NCI-H446 treated with DMSO at 0.1 percent for 48 hours (cell line): ENCODE results near the gene EFHC1.
A peak's percentile ranks its signal among the peaks of the same experiment; 100 is the strongest.
"Not testable (repeated sequence)": the region's sequence is repeated elsewhere in the genome, so short reads cannot be mapped to it uniquely, and the experiment has no call there.

ENCODE experiments used
- DNase-seq: peaks from one replicate; lab custom pipeline; 2025; lab: John Stamatoyannopoulos, UW

EFHC1 gene

DNA sequence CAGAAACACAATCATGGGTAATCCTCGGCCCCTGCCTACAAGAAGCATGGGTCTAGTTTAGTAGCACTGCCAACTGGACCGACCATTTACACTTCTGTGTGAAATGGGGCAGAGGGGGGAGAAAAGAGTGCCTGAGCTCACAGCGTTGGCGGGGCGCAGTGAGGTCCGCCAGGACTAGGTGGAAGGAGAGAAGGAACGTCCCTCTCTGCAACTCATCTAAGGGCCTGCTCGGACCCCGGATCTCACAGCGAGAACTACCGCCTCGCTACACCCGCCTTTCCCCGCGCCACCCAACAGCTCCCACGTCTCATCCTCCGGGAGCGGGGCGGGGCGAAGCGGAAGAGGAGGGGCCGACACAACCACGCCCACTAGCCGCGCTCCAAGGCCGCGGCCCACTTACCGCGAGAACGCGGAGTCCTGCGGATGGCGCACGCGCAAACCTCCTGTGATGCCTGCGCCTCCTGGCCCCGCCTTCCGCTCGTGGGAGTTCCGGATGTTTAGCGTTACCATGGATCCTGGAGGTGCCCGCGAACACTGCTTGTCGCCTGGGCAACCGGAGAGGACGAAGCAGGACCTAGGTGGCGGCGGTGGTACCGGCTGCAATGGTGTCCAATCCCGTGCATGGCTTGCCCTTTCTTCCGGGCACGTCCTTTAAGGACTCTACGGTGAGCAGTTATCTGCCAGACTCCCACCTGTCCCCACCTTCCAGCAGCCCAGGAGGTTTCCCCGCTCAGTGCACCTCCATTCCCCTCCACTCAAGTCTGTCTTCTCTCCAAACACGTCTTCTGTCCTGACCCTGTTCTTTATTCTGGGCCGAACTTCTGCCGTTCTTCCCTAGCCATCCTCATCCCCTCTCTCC, at the start of gene EFHC1:
TSS of gene EFHC1 (plus strand) at position 534 of the 859 bp plus-strand sequence. CDS start at position 603, 69 bp downstream.
- DNase-seq = peak; percentile 94

- no peak for DNase-seq
These were observed 48.4 kb upstream of the EFHC1 start for GRCh38 chr6:52371656-52372191.

DNA sequence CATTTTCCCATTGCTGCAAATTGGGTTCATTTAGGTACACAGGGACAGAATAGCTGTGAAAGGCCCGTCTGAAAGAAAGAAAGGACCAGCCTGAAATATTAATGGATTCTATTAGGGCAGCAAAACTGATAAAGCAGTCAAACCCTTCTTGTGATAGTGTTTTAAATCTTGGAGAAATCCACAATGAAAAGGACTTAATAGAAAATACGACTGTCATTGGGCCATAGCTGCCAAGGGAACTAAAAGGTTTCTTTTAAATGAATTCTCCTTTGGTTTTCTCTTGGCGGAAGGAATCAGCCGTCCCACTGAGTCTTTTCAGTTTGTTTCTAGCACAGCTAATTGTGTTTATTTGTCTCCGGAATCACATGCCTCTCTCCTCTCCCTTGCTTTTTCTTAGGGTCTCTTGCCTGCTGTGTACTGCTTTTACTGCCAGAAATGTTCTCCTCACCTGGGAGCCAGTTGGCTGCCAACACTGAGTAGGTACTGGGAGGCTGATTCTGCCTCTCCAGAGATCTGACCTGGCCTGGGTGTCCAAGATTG, 46.9 kb upstream of the EFHC1 start:
- no peak for DNase-seq

DNA sequence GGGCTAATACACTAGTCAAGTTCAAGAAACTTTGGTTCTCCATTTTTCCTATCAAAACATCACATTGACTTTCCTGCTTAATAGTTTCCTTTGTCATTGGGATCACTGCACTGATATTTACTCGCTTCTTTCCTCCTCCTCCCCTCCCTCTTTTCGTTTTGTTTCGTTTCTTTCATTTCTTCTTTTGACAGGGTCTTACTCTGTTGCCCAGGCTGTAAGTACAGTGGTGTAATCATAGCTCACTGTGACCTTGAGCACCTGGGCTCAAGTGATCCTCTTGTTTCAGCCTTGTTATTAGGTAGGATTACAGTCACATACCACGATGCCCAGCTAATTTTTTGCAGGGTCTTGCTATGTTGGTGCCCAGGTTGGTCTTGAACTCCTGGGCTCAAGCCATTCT, 45.9 kb upstream of the EFHC1 start:
- DNase-seq = no peak

DNA sequence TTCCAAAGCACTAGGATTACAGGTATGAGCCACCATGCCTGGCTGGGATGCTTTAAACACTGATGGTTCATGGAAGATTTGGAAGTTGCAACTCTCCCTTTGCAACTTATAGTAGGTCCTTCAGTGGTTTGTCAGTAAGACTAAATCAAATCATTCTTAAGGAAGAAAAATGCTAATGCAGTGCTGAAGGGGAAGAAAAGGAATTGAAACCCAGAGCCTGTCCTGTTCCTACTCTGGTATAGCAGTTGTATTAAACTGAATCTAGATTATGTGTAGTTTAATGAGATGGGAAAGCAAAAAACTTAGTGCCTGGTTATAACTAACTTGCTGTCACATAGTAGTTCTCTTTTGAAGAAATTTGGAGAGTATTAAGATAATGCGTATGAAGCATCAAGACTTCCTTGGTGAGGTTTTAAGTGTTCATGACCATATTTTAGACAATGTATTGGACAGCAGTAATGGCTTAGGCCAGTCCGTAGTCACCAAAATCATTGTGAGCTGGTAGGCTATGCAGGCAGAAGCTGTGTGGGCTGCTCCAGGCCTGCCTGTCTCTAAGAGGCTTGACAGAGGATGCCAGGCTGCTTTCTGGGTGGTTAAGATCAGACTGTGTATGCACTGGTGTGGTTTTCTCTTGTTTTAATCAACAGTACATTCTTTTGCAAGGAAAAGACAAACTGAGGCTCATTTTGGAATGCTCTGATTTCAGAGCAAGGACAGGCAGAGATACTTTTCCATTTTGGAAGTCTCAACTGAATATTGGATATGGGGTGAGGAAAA, 44.2 kb upstream of the EFHC1 start:
- no peak for DNase-seq

DNA sequence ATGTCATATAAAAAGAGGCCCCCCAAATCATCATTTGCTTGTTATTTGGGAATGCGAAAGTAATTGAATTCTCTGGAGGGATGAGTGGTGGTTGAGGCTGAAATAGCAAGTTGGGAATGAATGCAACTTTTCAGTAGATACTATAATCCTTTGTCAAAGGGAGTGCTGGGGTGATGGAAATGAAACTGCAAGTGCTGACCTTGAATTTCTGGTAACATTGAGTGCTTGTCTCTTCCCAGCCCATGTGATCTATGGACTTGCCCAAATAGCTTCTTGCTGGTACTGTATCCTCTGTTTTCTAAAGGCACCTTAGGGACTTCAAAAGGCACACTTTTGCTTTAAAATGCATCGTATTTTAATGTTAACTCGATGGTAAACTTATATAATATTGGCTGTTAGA, 43.4 kb upstream of the EFHC1 start:
- DNase-seq = no peak

DNA sequence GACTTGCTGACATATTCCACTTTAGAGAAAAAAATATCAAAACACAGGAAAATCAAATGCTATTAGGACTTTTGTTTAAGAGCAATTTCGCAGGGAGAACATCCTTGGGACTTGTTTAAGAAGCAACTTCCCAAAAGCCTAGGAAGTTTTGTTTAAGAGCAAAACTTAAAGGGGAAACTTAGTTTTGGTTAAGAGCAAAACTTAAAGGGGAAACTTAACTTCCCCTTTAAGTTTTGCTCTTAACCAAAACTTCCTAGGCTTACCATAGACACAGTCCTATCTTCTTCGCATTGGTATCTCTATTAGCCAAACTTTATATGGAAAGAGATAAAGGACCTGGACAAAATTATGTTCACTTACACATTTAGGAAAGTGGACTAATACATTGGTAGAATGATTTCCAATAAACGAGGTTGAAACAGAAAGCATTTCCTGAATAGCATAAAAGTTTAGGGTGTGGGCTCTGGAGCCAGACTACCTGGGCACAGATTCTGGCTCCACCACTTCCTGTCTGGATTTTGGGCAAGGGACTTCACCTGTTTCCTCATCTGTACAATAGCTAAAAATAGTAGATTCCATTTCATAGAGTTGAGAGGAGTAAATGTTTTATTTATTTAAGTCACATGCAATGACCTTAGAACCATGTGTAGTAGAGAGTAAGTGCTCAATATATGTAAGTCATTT, 42.5 kb upstream of the EFHC1 start:
- no peak for DNase-seq

DNA sequence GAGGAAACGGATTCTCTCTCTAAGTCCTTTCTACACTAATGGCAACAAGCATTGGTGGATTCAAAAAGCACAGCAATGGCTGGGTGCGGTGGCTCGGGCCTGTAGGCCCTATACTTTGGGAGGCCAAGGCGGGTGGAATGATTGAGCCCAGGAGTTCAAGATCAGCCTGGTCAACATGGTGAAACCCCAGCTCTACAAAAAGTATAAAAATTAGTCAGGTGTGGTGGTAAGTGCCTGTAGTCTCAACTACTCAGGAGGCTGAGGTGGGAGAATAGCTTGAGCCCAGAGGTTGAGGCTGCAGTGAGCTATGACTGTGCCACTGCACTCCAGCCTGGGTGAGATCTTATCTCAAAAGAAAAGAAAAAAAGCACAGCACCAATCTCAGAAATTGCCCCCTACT, 38.9 kb upstream of the EFHC1 start:
- no peak for DNase-seq

DNA sequence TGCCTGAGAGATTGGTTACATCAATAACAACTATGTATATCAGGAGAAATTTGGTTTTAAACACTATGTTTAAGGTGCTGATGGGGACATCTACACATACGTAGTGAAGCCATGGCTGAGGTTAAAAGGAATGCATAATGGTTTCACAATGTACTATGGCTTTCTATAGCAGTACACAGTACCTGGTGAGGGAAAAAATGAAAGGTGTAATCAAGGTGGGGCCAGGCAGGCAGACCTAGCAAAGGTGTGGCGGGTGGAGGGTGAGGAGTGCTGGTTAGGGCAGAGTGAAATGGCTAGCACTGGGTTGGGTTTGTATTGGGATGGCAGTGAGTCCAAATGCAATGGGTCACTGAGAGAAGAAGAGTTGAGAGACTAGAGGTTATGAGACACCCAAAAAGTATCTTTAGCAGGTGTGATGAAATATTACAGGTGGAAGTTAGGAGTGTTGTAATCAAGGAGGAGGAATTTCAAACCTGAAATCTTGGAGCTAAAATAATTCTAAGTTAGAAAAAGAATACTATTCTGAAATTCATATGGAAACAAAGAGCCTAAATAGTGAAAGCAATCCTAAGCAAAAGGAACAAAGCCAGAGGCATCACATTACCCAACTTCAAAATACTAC, 35.9 kb upstream of the EFHC1 start:
- no peak for DNase-seq

- no peak for DNase-seq
These were observed 35.1 kb upstream of the EFHC1 start for GRCh38 chr6:52385074-52385473.

DNA sequence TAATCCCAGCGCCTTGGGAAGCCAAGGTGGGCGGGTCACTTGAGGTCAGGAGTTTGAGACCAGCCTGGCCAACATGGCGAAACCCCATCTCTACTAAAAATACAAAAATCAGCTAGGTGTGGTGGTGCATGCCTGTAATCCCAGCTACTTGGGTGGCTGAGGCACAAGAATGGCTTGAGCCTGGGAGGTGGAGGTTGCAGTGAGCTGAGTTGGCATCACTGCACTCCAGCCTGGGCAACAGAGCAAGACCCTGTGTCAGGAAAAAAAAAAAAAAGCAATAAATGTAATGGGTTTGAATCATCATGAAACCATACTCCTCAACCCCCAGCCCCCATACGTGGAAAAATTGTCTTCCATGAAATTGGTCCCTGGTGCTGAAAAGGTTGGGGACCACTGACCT, 32.0 kb upstream of the EFHC1 start:
- DNase-seq = not testable (repeated sequence)

DNA sequence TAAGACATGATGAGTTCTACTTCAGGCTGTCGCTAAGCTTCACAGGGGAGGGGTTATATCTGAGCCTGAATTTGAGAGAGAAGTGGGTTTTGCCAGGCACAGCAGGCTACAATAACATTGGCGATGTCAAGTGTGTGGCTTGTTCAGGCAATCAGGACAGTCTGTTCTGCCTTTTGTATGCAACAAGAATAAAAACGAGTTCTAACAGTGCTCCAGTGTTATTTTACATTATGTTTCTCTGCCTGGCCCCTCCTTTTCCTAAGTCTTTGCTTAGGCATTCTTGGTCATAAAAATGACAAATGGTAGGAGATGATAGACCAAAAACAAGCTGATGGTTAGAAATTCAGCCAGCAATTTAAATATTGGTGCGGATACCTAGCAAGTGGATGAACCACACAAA, 31.4 kb upstream of the EFHC1 start:
- no peak for DNase-seq

- no peak for DNase-seq
These were observed 30.9 kb upstream of the EFHC1 start for GRCh38 chr6:52389264-52389625.

- DNase-seq = peak; percentile 33
These were observed 30.3 kb upstream of the EFHC1 start for GRCh38 chr6:52389626-52390360.

DNA sequence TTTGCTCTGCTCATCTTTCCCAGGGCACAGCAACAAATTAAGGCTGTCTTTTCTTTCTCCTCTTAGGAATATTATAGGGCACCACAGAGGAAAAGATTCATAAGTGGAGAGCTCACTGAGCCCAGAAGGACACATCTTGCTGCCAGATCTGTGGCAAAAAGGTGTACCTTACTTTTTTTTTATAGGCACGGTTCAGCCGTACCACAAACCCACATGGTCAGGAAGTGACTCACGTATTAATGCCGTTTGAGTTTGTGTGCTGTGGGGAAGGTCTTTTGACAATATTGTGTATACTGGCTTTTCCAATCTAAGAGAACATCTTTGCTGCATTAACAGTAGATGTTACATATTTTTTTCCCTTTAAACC, 29.8 kb upstream of the EFHC1 start:
- no peak for DNase-seq

GRCh38 chr6:52391599-52391998, 28.5 kb upstream of the EFHC1 start:
- DNase-seq = peak; percentile 63

GRCh38 chr6:52392944-52393343, 27.2 kb upstream of the EFHC1 start:
- DNase-seq = no peak

DNA sequence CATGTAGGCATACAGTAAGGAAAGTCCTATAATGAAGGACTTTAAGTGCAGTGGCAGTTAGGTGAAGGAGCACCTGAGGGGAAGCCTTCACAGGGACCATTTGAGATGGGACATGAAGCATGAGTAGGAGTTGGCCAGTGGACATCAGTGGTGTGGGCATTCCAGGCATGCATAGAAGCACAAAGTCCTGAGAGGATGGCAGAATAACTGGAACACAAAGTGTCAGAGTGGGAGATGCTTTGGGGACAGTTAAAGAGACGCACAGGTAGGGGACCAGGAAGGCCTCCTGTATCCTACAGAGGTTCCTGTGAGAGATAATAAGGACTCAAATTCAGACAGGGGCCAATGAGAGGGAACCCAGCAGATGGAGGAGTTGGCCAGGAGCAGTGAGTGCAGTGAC, 26.4 kb upstream of the EFHC1 start:
- no peak for DNase-seq

- DNase-seq = no peak
These were observed 25.9 kb upstream of the EFHC1 start for GRCh38 chr6:52394251-52394666.

DNA sequence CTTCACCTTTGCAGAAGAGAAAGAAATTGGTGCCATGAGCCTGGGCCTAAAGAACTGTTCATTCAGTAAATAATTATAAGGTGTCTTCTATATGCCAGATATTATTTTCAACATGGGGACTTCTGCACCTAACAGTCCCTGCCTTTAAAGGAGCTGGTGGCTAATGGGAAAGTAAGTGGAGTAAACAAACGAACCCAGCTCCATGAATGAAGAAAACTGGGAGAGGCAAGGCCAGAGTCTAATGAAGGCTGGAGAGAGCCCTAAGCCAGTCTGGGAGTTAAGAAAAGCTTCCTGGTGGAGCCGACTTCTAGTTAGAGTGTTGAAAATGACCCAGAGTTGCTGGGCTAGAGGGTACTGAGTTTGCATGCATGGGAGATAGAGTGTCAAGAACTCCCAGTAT, 24.2 kb upstream of the EFHC1 start:
- DNase-seq = no peak
